B cell (primary cell): ENCODE results near the gene CHMP6. TPM values are rescaled to one million over a fixed set of nuclear protein-coding genes. Genes with fewer than 3 reads are reported as not detected.
"Not testable (repeated sequence)": the region's sequence is repeated elsewhere in the genome, so short reads cannot be mapped to it uniquely, and the experiment has no call there.

Experiments used
- ATAC-seq: fragments of 200-7000 bp; cut with Tn5 transposase; one replicate; pipeline ENCODE4 v1.10.0; 2021; ENCODE audit warnings: low read depth, mild to moderate bottlenecking, moderate number of reproducible peaks, moderate library complexity
- CTCF ChIA-PET: fragments of 350-600 bp; sonication (Branson Sonifier 250); formaldehyde crosslinking; loops from one replicate; lab custom pipeline; 2021; ENCODE audit warnings: antibody characterized with exemption, inconsistent platforms; lab: Charles Lee
- POLR2A ChIA-PET: fragments of 350-600 bp; sonication (Branson Sonifier 250); formaldehyde crosslinking; loops from one replicate; lab custom pipeline; 2021; ENCODE audit warnings: antibody characterized with exemption; lab: Charles Lee
- DNase-seq: peaks from one replicate; pipeline ENCODE4 v3.0.0; 2013
- H2AFZ ChIP-seq: 2 replicates; pipeline ENCODE4 v1.6.1; 2012; ENCODE audit warnings: mild to moderate bottlenecking, low read depth, low read length; ENCODE audit not compliant: insufficient read depth, poor library complexity, severe bottlenecking
- H3K27ac ChIP-seq, 2 donors: 1 replicate in 1 of 2; 2 replicates in 1 of 2; pipeline ENCODE4 v1.5.1; 2012 to 2013; ENCODE audit warnings: low read length in 2 of 2, mild to moderate bottlenecking in 2 of 2, moderate library complexity in 1 of 2
- H3K27me3 ChIP-seq, 4 experiments: fragments of 200-600 bp in 1 of 4; sonication (generic) in 1 of 4; replicated peaks in 1 of 4; 1 replicate in 2 of 4; 2 replicates in 2 of 4; pipeline versions ENCODE4 v1.6.1 to v1.7.0; 2013 to 2016; ENCODE audit warnings: low read length in 3 of 4, mild to moderate bottlenecking in 2 of 4, mixed read lengths in 1 of 4, moderate library complexity in 1 of 4; ENCODE audit not compliant: insufficient read depth in 4 of 4, control insufficient read depth in 3 of 4; ENCODE audit errors: control extremely low read depth in 1 of 4
- H3K36me3 ChIP-seq, 2 experiments: replicated peaks in 1 of 2; 1 replicate in 1 of 2; 2 replicates in 1 of 2; pipeline versions ENCODE4 v1.6.1 to v1.7.1; 2013; ENCODE audit warnings: low read length in 1 of 2; ENCODE audit not compliant: insufficient read depth in 2 of 2, control insufficient read depth in 1 of 2; ENCODE audit errors: control extremely low read depth in 1 of 2, extremely low read depth in 1 of 2
- H3K4me1 ChIP-seq, 2 donors: fragments of 200-600 bp in 1 of 2; sonication (generic) in 1 of 2; 1 replicate in 1 of 2; 2 replicates in 1 of 2; pipeline versions ENCODE4 v1.5.1 to v1.6.1; 2013 to 2017; ENCODE audit warnings: low read length in 2 of 2; ENCODE audit not compliant: control insufficient read depth in 2 of 2, insufficient read depth in 2 of 2
- H3K4me2 ChIP-seq: replicated peaks from 2 replicates; pipeline ENCODE3; 2012; ENCODE audit warnings: mild to moderate bottlenecking, low read depth, low read length; ENCODE audit not compliant: poor library complexity, severe bottlenecking
- H3K4me3 ChIP-seq, 5 experiments: fragments of 200-600 bp in 1 of 5; sonication (generic) in 1 of 5; 1 replicate in 3 of 5; 2 replicates in 2 of 5; pipeline versions ENCODE4 v1.5.1 to v1.7.0; 2011 to 2016; ENCODE audit warnings: low read length in 4 of 5, mild to moderate bottlenecking in 4 of 5, low read depth in 2 of 5, control low read depth in 1 of 5, moderate library complexity in 1 of 5; ENCODE audit not compliant: insufficient read depth in 1 of 5; ENCODE audit errors: control extremely low read depth in 1 of 5, extremely low read depth in 1 of 5
- H3K79me2 ChIP-seq: fragments of 200-600 bp; sonication (generic); one replicate; pipeline ENCODE4 v1.6.0; 2016; ENCODE audit warnings: low read length; ENCODE audit not compliant: control insufficient read depth, insufficient read depth
- H3K9ac ChIP-seq: fragments of 200-600 bp; sonication (generic); 2 replicates; pipeline ENCODE4 v1.6.1; 2017; ENCODE audit warnings: mild to moderate bottlenecking, low read length, moderate library complexity
- H3K9me3 ChIP-seq, 3 donors: one replicate each; pipeline versions ENCODE4 v1.6.1 to v1.7.1; 2013; ENCODE audit warnings: low read length in 2 of 3; ENCODE audit not compliant: control insufficient read depth in 2 of 3, insufficient read depth in 1 of 3; ENCODE audit errors: control extremely low read depth in 1 of 3
- H4K20me1 ChIP-seq: 2 replicates; pipeline ENCODE4 v1.6.0; 2012; ENCODE audit warnings: mild to moderate bottlenecking, low read length; ENCODE audit not compliant: insufficient read depth, control insufficient read depth, poor library complexity, severe bottlenecking
- H3K27ac Mint-ChIP-seq: one replicate; pipeline ENCODE4 v1.8.0; 2021; ENCODE audit warnings: mixed read lengths
- H3K27me3 Mint-ChIP-seq: one replicate; pipeline ENCODE4 v1.8.0; 2021; ENCODE audit warnings: mixed read lengths
- H3K4me1 Mint-ChIP-seq: one replicate; pipeline ENCODE4 v1.8.0; 2021; ENCODE audit warnings: mixed read lengths
- H3K4me3 Mint-ChIP-seq: one replicate; pipeline ENCODE4 v1.8.0; 2021; ENCODE audit warnings: mixed read lengths
- H3K9me3 Mint-ChIP-seq: one replicate; pipeline ENCODE4 v1.8.0; 2022; ENCODE audit warnings: mixed read lengths; ENCODE audit not compliant: insufficient read depth
- CTCF ChIP-seq: fragments of 200-600 bp; IDR thresholded peaks from one replicate; pipeline ENCODE4 v1.8.0; 2022; ENCODE audit warnings: antibody characterized with exemption, mild to moderate bottlenecking
- EZH2 ChIP-seq: IDR thresholded peaks from 2 replicates; pipeline ENCODE4 v1.6.1; 2012; ENCODE audit warnings: borderline replicate concordance, low read depth, mild to moderate bottlenecking, moderate library complexity, low read length; ENCODE audit not compliant: insufficient read depth, poor library complexity, severe bottlenecking
- WGBS: methylation state at CpG from one replicate; pipeline ENCODE4 v1.1.5; 2013; ENCODE audit warnings: missing lambda C conversion rate; ENCODE audit not compliant: insufficient coverage; 5-methylcytosine and 5-hydroxymethylcytosine counted together
- intact Hi-C: fragments of 100-400 bp; cut with micrococcal nuclease; formaldehyde crosslinking; loops from one replicate; pipeline ENCODE4 v1.10.0; 2022
- polyA plus RNA-seq: library from polyadenylated mRNA; depleted of rRNA; stranded (reverse); fragments of >200 nt; gene quantifications from 2 replicates; pipeline ENCODE4 v1.2.3, GENCODE V29; 2012
- total RNA-seq, 2 donors: library from RNA; stranded (reverse); fragments of 120-200 nt in 1 of 2; gene quantifications; 1 replicate in 1 of 2; 2 replicates in 1 of 2; pipeline versions ENCODE4 v1.2.3 to v1.2.4, GENCODE V29; 2013 to 2022

The CHMP6 gene
- total and polyA plus RNA-seq, 2 donors (not counting 1 experiment from before 2014, with no cell fraction given) = 21.2 to 46.2 TPM

GRCh38 chr17:81015136-81015535 lies 23.5 kb downstream of the CHMP6 start:
- H3K9ac ChIP-seq = no peak overlapping the region
- peaks cover 9 to 15% of the 10 kb centered on the region in 2 donors for H3K4me1 ChIP-seq
- DNase-seq = no peak
- peaks cover 0 to 7% (median 0%) of the 10 kb centered on the region in 4 experiments for H3K27me3 ChIP-seq
- no peak overlapping the region for H3K4me2 ChIP-seq
- 100% methylated on average over 1 of the region's 1 CpG for WGBS
- H3K27me3 Mint-ChIP-seq = peaks cover 4% of the 10 kb centered on the region
- no peak overlapping the region for H3K27ac ChIP-seq
- no peak overlapping the region for H3K27ac Mint-ChIP-seq
- TF ChIP-seq EZH2 (no peak), CTCF (no peak)
- no peaks in the 10 kb centered on the region for H3K36me3 ChIP-seq
- no peaks in the 10 kb centered on the region for H3K79me2 ChIP-seq
- H2AFZ ChIP-seq = no peak overlapping the region
- no peak overlapping the region for H3K4me3 ChIP-seq
- peaks cover 16% of the 10 kb centered on the region for H3K4me1 Mint-ChIP-seq
- no peak for ATAC-seq
- no peak overlapping the region for H3K4me3 Mint-ChIP-seq
- intact Hi-C loops = no loop called here
- ChIA-PET POLR2A (no interaction called here), CTCF (interaction anchor here (1.8 kb wide), 1 partner anchor 9 kb away, joined by 7 read pairs; no protein-coding TSS in a partner anchor)
- peaks cover 9% of the 10 kb centered on the region for H3K9me3 Mint-ChIP-seq
- no peaks in the 10 kb centered on the region for H4K20me1 ChIP-seq
- peaks cover 0 to 22% (median 8%) of the 10 kb centered on the region in 3 donors for H3K9me3 ChIP-seq

GRCh38 chr17:81016575-81016974 lies 24.9 kb downstream of the CHMP6 start:
- peaks cover 4% of the 10 kb centered on the region for H3K27me3 Mint-ChIP-seq
- POLR2A ChIA-PET = no interaction called here
- ATAC-seq = no peak
- H3K4me3 ChIP-seq = no peak overlapping the region
- H3K9me3 Mint-ChIP-seq = peaks cover 3% of the 10 kb centered on the region
- no peaks in the 10 kb centered on the region for H4K20me1 ChIP-seq
- H2AFZ ChIP-seq = no peak overlapping the region
- peaks cover 9 to 15% of the 10 kb centered on the region in 2 donors for H3K4me1 ChIP-seq
- H3K4me2 ChIP-seq = no peak overlapping the region
- H3K27me3 ChIP-seq = no peaks in the 10 kb centered on the region
- DNase-seq = no peak
- H3K27ac Mint-ChIP-seq = no peak overlapping the region
- no peaks in the 10 kb centered on the region for H3K79me2 ChIP-seq
- no peaks in the 10 kb centered on the region for H3K36me3 ChIP-seq
- H3K9me3 ChIP-seq = peaks cover 0 to 8% (median 4%) of the 10 kb centered on the region in 3 donors
- H3K9ac ChIP-seq = no peak overlapping the region
- intact Hi-C loops = no loop called here
- H3K4me1 Mint-ChIP-seq = peaks cover 16% of the 10 kb centered on the region
- CTCF ChIA-PET = interaction anchor here (1.2 kb wide), 1 partner anchor 32 kb away, joined by 3 read pairs; no protein-coding TSS in a partner anchor
- no peak overlapping the region for H3K27ac ChIP-seq
- WGBS = no CpG with 5 or more reads among the region's 2 CpGs
- peak overlapping the region; percentile 33 for H3K4me3 Mint-ChIP-seq
- no peak for TF ChIP-seq EZH2
- no peak for TF ChIP-seq CTCF

GRCh38 chr17:81017330-81017729 lies 25.7 kb downstream of the CHMP6 start:
- H3K9ac ChIP-seq, H3K27me3 Mint-ChIP-seq, H3K4me3 Mint-ChIP-seq, H4K20me1 ChIP-seq, DNase-seq, H2AFZ ChIP-seq, H3K27me3 ChIP-seq, H3K27ac Mint-ChIP-seq, H3K9me3 Mint-ChIP-seq, POLR2A ChIA-PET, intact Hi-C loops, H3K4me3 ChIP-seq, H3K79me2 ChIP-seq, H3K36me3 ChIP-seq, H3K9me3 ChIP-seq, ATAC-seq: not testable (repeated sequence)
- WGBS = 88% methylated on average over 1 of the region's 4 CpGs
- H3K4me2 ChIP-seq = peak overlapping the region; percentile 74
- H3K27ac ChIP-seq = peak overlapping the region in 1 of 2 donors; percentile 77
- H3K4me1 ChIP-seq = peaks cover 9 to 15% of the 10 kb centered on the region in 2 donors
- peaks cover 16% of the 10 kb centered on the region for H3K4me1 Mint-ChIP-seq
- CTCF ChIA-PET = interaction anchor here (1.1 to 1.2 kb wide), 2 partner anchors 32 to 590 kb away, joined by 3 read pairs; no protein-coding TSS in a partner anchor
